ENCODE measurements around the gene UTP11.

UTP11 gene

GRCh38 chr1:37987679-37988078 is 24.9 kb upstream of the UTP11 start:
- no peak for DNase-seq (ENCODE audit: low read depth)
- no peak for TF ChIP-seq CTCF (IDR thresholded peaks at IDR 0.05; ENCODE audit: insufficient read depth, low read depth, low read length, missing control alignments)
- no peak overlapping the region for H3K4me3 ChIP-seq (ENCODE audit: low read depth, low read length)

GRCh38 chr1:37989361-37989930 is 23.1 kb upstream of the UTP11 start:
- no peak for TF ChIP-seq CTCF (IDR thresholded peaks at IDR 0.05; ENCODE audit: insufficient read depth, low read depth, low read length, missing control alignments)
- peak overlapping the region; percentile 88 for H3K4me3 ChIP-seq (ENCODE audit: low read depth, low read length)
- peak; percentile 41 for DNase-seq (ENCODE audit: low read depth)

GRCh38 chr1:37994886-37995566 is 17.5 kb upstream of the UTP11 start:
- DNase-seq (ENCODE audit: low read depth), result no peak
- no peak for TF ChIP-seq CTCF (IDR thresholded peaks at IDR 0.05; ENCODE audit: insufficient read depth, low read depth, low read length, missing control alignments)
- H3K4me3 ChIP-seq (ENCODE audit: low read depth, low read length), result no peak overlapping the region

- TF ChIP-seq CTCF (IDR thresholded peaks at IDR 0.05; ENCODE audit: insufficient read depth, low read depth, low read length, missing control alignments), result no peak
- no peak overlapping the region for H3K4me3 ChIP-seq (ENCODE audit: low read depth, low read length)
- DNase-seq (ENCODE audit: low read depth), result no peak
Measured at GRCh38 chr1:37995751-37996345, 16.7 kb upstream of the UTP11 start.

- no peak overlapping the region for H3K4me3 ChIP-seq (ENCODE audit: low read depth, low read length)
- DNase-seq (ENCODE audit: low read depth), result no peak
- no peak for TF ChIP-seq CTCF (IDR thresholded peaks at IDR 0.05; ENCODE audit: insufficient read depth, low read depth, low read length, missing control alignments)
Measured at GRCh38 chr1:37997256-37998088, 15.1 kb upstream of the UTP11 start.

- DNase-seq (ENCODE audit: low read depth), result no peak
- TF ChIP-seq CTCF (IDR thresholded peaks at IDR 0.05; ENCODE audit: insufficient read depth, low read depth, low read length, missing control alignments), result no peak
- no peak overlapping the region for H3K4me3 ChIP-seq (ENCODE audit: low read depth, low read length)
Measured at GRCh38 chr1:37998089-37998808, 14.3 kb upstream of the UTP11 start.

Measured in GM12865 (cell line).